ENCODE results near the gene ARID3B. TPM values are rescaled to one million over a fixed set of nuclear protein-coding genes. Genes with fewer than 3 reads are reported as not detected.

Gene ARID3B
- total and polyA plus RNA-seq, 2 of the 13 experiments (the other 11 are each of a cell fraction or from before 2014, with no cell fraction given): 5.3 to 12.8 TPM

DNA sequence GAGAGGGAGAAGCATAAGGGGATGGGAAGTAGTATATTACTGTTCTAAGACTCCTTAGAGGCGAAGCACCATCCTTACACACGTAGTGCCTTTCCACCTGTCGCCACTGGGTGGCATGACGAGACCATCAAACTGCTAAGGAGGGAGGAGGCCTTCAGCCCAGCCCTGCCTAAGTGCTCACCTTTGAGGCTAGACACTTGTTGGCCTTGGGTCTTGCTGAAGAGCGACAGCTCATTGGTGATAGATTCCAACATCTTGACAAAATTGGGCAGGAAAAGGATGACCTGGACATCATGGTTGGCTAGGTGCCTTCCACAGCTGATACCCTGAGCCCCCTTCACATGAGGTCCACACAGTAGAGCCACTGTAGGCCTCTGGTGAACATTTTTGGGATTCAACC is 94.2 kb downstream of the ARID3B start (continued):
- TF ChIP-seq MED13 (CRISPR knock-in tag; IDR thresholded peaks at IDR 0.05) (no peak), ATAD3A (CRISPR knock-in tag; IDR thresholded peaks at IDR 0.05) (no peak), ATM (IDR thresholded peaks at IDR 0.05; ENCODE audit: borderline replicate concordance) (no peak), FOXA3 (CRISPR knock-in tag; IDR thresholded peaks at IDR 0.05) (no peak), ISL2 (CRISPR knock-in tag; IDR thresholded peaks at IDR 0.05) (no peak), ZNF44 (CRISPR knock-in tag; IDR thresholded peaks at IDR 0.05) (no peak), GATAD2A (CRISPR knock-in tag; IDR thresholded peaks at IDR 0.05) (0 out of 2 replicates have a peak, but pooled peaks have one; percentile 23), ZZZ3 (CRISPR knock-in tag; IDR thresholded peaks at IDR 0.05; ENCODE audit: borderline replicate concordance) (no peak), FOXC1 (CRISPR knock-in tag; IDR thresholded peaks at IDR 0.05; ENCODE audit: borderline replicate concordance) (no peak), SP140L (CRISPR knock-in tag; IDR thresholded peaks at IDR 0.05; ENCODE audit: borderline replicate concordance) (no peak), SAFB2 (CRISPR knock-in tag; IDR thresholded peaks at IDR 0.05; ENCODE audit: borderline replicate concordance, low read depth) (no peak), NRL (CRISPR knock-in tag; IDR thresholded peaks at IDR 0.05; ENCODE audit: borderline replicate concordance) (no peak), ZNF282 (IDR thresholded peaks at IDR 0.05; ENCODE audit: partially characterized antibody) (no peak), HDAC2 (CRISPR knock-in tag; IDR thresholded peaks at IDR 0.05) (0 out of 2 replicates have a peak, but pooled peaks have one; percentile 11)
- TF ChIP-seq, protein P1, sequence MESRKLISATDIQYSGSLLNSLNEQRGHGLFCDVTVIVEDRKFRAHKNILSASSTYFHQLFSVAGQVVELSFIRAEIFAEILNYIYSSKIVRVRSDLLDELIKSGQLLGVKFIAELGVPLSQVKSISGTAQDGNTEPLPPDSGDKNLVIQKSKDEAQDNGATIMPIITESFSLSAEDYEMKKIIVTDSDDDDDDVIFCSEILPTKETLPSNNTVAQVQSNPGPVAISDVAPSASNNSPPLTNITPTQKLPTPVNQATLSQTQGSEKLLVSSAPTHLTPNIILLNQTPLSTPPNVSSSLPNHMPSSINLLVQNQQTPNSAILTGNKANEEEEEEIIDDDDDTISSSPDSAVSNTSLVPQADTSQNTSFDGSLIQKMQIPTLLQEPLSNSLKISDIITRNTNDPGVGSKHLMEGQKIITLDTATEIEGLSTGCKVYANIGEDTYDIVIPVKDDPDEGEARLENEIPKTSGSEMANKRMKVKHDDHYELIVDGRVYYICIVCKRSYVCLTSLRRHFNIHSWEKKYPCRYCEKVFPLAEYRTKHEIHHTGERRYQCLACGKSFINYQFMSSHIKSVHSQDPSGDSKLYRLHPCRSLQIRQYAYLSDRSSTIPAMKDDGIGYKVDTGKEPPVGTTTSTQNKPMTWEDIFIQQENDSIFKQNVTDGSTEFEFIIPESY (CRISPR knock-in tag; IDR thresholded peaks at IDR 0.05): no peak
- TF ChIP-seq, protein P2, sequence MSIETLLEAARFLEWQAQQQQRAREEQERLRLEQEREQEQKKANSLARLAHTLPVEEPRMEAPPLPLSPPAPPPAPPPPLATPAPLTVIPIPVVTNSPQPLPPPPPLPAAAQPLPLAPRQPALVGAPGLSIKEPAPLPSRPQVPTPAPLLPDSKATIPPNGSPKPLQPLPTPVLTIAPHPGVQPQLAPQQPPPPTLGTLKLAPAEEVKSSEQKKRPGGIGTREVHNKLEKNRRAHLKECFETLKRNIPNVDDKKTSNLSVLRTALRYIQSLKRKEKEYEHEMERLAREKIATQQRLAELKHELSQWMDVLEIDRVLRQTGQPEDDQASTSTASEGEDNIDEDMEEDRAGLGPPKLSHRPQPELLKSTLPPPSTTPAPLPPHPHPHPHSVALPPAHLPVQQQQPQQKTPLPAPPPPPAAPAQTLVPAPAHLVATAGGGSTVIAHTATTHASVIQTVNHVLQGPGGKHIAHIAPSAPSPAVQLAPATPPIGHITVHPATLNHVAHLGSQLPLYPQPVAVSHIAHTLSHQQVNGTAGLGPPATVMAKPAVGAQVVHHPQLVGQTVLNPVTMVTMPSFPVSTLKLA (IDR thresholded peaks at IDR 0.05): no peak
- TF ChIP-seq, protein P3, sequence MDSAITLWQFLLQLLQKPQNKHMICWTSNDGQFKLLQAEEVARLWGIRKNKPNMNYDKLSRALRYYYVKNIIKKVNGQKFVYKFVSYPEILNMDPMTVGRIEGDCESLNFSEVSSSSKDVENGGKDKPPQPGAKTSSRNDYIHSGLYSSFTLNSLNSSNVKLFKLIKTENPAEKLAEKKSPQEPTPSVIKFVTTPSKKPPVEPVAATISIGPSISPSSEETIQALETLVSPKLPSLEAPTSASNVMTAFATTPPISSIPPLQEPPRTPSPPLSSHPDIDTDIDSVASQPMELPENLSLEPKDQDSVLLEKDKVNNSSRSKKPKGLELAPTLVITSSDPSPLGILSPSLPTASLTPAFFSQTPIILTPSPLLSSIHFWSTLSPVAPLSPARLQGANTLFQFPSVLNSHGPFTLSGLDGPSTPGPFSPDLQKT (CRISPR knock-in tag; IDR thresholded peaks at IDR 0.05; ENCODE audit: borderline replicate concordance): no peak
- TF ChIP-seq, protein P4, sequence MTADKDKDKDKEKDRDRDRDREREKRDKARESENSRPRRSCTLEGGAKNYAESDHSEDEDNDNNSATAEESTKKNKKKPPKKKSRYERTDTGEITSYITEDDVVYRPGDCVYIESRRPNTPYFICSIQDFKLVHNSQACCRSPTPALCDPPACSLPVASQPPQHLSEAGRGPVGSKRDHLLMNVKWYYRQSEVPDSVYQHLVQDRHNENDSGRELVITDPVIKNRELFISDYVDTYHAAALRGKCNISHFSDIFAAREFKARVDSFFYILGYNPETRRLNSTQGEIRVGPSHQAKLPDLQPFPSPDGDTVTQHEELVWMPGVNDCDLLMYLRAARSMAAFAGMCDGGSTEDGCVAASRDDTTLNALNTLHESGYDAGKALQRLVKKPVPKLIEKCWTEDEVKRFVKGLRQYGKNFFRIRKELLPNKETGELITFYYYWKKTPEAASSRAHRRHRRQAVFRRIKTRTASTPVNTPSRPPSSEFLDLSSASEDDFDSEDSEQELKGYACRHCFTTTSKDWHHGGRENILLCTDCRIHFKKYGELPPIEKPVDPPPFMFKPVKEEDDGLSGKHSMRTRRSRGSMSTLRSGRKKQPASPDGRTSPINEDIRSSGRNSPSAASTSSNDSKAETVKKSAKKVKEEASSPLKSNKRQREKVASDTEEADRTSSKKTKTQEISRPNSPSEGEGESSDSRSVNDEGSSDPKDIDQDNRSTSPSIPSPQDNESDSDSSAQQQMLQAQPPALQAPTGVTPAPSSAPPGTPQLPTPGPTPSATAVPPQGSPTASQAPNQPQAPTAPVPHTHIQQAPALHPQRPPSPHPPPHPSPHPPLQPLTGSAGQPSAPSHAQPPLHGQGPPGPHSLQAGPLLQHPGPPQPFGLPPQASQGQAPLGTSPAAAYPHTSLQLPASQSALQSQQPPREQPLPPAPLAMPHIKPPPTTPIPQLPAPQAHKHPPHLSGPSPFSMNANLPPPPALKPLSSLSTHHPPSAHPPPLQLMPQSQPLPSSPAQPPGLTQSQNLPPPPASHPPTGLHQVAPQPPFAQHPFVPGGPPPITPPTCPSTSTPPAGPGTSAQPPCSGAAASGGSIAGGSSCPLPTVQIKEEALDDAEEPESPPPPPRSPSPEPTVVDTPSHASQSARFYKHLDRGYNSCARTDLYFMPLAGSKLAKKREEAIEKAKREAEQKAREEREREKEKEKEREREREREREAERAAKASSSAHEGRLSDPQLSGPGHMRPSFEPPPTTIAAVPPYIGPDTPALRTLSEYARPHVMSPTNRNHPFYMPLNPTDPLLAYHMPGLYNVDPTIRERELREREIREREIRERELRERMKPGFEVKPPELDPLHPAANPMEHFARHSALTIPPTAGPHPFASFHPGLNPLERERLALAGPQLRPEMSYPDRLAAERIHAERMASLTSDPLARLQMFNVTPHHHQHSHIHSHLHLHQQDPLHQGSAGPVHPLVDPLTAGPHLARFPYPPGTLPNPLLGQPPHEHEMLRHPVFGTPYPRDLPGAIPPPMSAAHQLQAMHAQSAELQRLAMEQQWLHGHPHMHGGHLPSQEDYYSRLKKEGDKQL (CRISPR knock-in tag; IDR thresholded peaks at IDR 0.05; ENCODE audit: low read depth): no peak
- TF ChIP-seq, protein P5, sequence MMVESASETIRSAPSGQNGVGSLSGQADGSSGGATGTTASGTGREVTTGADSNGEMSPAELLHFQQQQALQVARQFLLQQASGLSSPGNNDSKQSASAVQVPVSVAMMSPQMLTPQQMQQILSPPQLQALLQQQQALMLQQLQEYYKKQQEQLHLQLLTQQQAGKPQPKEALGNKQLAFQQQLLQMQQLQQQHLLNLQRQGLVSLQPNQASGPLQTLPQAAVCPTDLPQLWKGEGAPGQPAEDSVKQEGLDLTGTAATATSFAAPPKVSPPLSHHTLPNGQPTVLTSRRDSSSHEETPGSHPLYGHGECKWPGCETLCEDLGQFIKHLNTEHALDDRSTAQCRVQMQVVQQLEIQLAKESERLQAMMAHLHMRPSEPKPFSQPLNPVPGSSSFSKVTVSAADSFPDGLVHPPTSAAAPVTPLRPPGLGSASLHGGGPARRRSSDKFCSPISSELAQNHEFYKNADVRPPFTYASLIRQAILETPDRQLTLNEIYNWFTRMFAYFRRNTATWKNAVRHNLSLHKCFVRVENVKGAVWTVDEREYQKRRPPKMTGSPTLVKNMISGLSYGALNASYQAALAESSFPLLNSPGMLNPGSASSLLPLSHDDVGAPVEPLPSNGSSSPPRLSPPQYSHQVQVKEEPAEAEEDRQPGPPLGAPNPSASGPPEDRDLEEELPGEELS (CRISPR knock-in tag; IDR thresholded peaks at IDR 0.05): no peak

Measured in HepG2 (cell line).